H1 (cell line): ENCODE data around the gene SKA3. TPM values are rescaled to one million over a fixed set of nuclear protein-coding genes. Genes with fewer than 3 reads are reported as not detected.
A peak's percentile ranks its signal among the peaks of the same experiment; 100 is the strongest.

ENCODE experiments used
- CTCF ChIA-PET: fragments of 300-600 bp; sonication (Branson Sonifier 250); formaldehyde crosslinking; loops from one replicate; lab custom pipeline; 2021; ENCODE audit not compliant: partially characterized antibody; lab: Charles Lee
- POLR2A ChIA-PET: fragments of 300-600 bp; sonication (Branson Sonifier 250); formaldehyde crosslinking; loops from one replicate; lab custom pipeline; 2021; ENCODE audit warnings: inconsistent platforms; ENCODE audit not compliant: partially characterized antibody; lab: Charles Lee
- DNase-seq, 2 experiments: peaks; one replicate each; pipeline versions ENCODE4 v3.0.0 to v3.0.0-alpha.2; 2010 to 2022; ENCODE audit warnings: low spot score in 2 of 2, low read depth in 1 of 2, mixed read lengths in 1 of 2
- FAIRE-seq: peaks from 2 replicates; lab custom pipeline; 2011; peaks lifted over from hg19 to GRCh38; lab: Jason Lieb, UNC
- H2AFZ ChIP-seq: 2 replicates; pipeline ENCODE4 v1.8.1; 2012; ENCODE audit warnings: low read length, inconsistent platforms
- H2AK5ac ChIP-seq: 2 replicates; pipeline ENCODE4 v1.6.1; 2013; ENCODE audit warnings: low read depth, low read length
- H2BK120ac ChIP-seq: replicated peaks from 2 replicates; pipeline ENCODE3; 2013; ENCODE audit warnings: low read depth, low read length, inconsistent platforms
- H2BK12ac ChIP-seq: 2 replicates; pipeline ENCODE4 v1.6.1; 2013; ENCODE audit warnings: low read depth, low read length
- H2BK15ac ChIP-seq: 2 replicates; pipeline ENCODE4 v1.6.1; 2013; ENCODE audit warnings: low read length
- H2BK20ac ChIP-seq: 2 replicates; pipeline ENCODE4 v1.6.1; 2013; ENCODE audit warnings: low read length
- H2BK5ac ChIP-seq: 2 replicates; pipeline ENCODE4 v1.6.1; 2013; ENCODE audit warnings: low read depth, low read length
- H3K14ac ChIP-seq: 2 replicates; pipeline ENCODE4 v1.6.1; 2013; ENCODE audit warnings: inconsistent platforms; ENCODE audit not compliant: insufficient read length
- H3K18ac ChIP-seq: 2 replicates; pipeline ENCODE4 v1.6.1; 2013; ENCODE audit warnings: low read length; ENCODE audit errors: extremely low read depth
- H3K23ac ChIP-seq: 2 replicates; pipeline ENCODE4 v1.6.1; 2013; ENCODE audit warnings: inconsistent platforms; ENCODE audit not compliant: insufficient read length
- H3K23me2 ChIP-seq: 2 replicates; pipeline ENCODE4 v1.6.1; 2013; ENCODE audit warnings: low read depth, low read length
- H3K27ac ChIP-seq: 2 replicates; pipeline ENCODE4 v1.6.1; 2011; ENCODE audit warnings: low read depth, low read length, inconsistent platforms
- H3K27me3 ChIP-seq, 4 experiments: replicated peaks in 1 of 4; 1 replicate in 1 of 4; 2 replicates in 3 of 4; pipeline versions ENCODE4 v1.6.1 to v1.8.1; 2011 to 2013; ENCODE audit warnings: low read length in 3 of 4, mild to moderate bottlenecking in 3 of 4, inconsistent platforms in 2 of 4, mixed read lengths in 2 of 4, moderate library complexity in 1 of 4; ENCODE audit not compliant: control insufficient read depth in 3 of 4, insufficient read depth in 3 of 4; ENCODE audit errors: extremely low read depth in 1 of 4
- H3K36me3 ChIP-seq, 4 experiments: 2 replicates each; pipeline versions ENCODE4 v1.6.1 to v1.8.1; 2011 to 2013; ENCODE audit warnings: mild to moderate bottlenecking in 4 of 4, low read length in 3 of 4, moderate library complexity in 2 of 4, control low read depth in 1 of 4, inconsistent platforms in 1 of 4; ENCODE audit not compliant: insufficient read depth in 4 of 4, control insufficient read depth in 2 of 4
- H3K4ac ChIP-seq: replicated peaks from 2 replicates; pipeline ENCODE3; 2013; ENCODE audit warnings: low read length, low read depth, mixed read lengths, inconsistent platforms; ENCODE audit not compliant: insufficient read length
- H3K4me1 ChIP-seq, 4 experiments: replicated peaks in 1 of 4; 1 replicate in 1 of 4; 2 replicates in 3 of 4; pipeline versions ENCODE4 v1.6.1 to v1.8.1; 2011 to 2013; ENCODE audit warnings: low read length in 3 of 4, inconsistent platforms in 2 of 4, mixed read lengths in 1 of 4; ENCODE audit not compliant: insufficient read depth in 4 of 4, control insufficient read depth in 3 of 4
- H3K4me2 ChIP-seq, 2 experiments: 2 replicates each; pipeline versions ENCODE4 v1.6.1 to v1.8.1; 2011 to 2013; ENCODE audit warnings: low read depth in 2 of 2, low read length in 2 of 2, control low read depth in 1 of 2, inconsistent platforms in 1 of 2, mild to moderate bottlenecking in 1 of 2; ENCODE audit not compliant: insufficient read depth in 1 of 2
- H3K4me3 ChIP-seq, 4 experiments: fragments of 200-600, 300-600 bp in 1 of 4; sonication (generic), shearing (Covaris generic), sonication (Bioruptor Twin) in 1 of 4; 2 replicates each; pipeline versions ENCODE4 v1.5.1 to v1.8.1; 2011 to 2016; ENCODE audit warnings: low read length in 4 of 4, low read depth in 3 of 4, control low read depth in 2 of 4, inconsistent platforms in 2 of 4, mild to moderate bottlenecking in 2 of 4, mixed read lengths in 1 of 4, moderate library complexity in 1 of 4; ENCODE audit not compliant: insufficient read depth in 2 of 4; ENCODE audit errors: extremely low read depth in 1 of 4
- H3K56ac ChIP-seq: replicated peaks from 2 replicates; pipeline ENCODE3; 2013; ENCODE audit warnings: low read depth, mild to moderate bottlenecking, mixed read lengths, low read length, inconsistent platforms; ENCODE audit not compliant: insufficient read length
- H3K79me1 ChIP-seq: 2 replicates; pipeline ENCODE4 v1.6.1; 2013; ENCODE audit warnings: low read depth, low read length, control low read depth
- H3K79me2 ChIP-seq, 2 experiments: 2 replicates each; pipeline versions ENCODE4 v1.6.1 to v1.8.1; 2012 to 2013; ENCODE audit warnings: low read length in 2 of 2, mild to moderate bottlenecking in 2 of 2, inconsistent platforms in 1 of 2; ENCODE audit not compliant: insufficient read depth in 2 of 2, control insufficient read depth in 1 of 2
- H3K9ac ChIP-seq, 4 experiments: replicated peaks in 1 of 4; 1 replicate in 1 of 4; 2 replicates in 3 of 4; pipeline versions ENCODE4 v1.6.1 to v1.8.1; 2011 to 2013; ENCODE audit warnings: low read depth in 3 of 4, low read length in 3 of 4, control low read depth in 2 of 4, mild to moderate bottlenecking in 2 of 4, moderate library complexity in 2 of 4, inconsistent platforms in 1 of 4; ENCODE audit errors: extremely low read depth in 1 of 4
- H3K9me3 ChIP-seq, 2 experiments: 2 replicates each; pipeline versions ENCODE4 v1.6.1 to v1.8.1; 2012 to 2013; ENCODE audit warnings: mild to moderate bottlenecking in 2 of 2, moderate library complexity in 2 of 2, control low read depth in 1 of 2, inconsistent platforms in 1 of 2, low read depth in 1 of 2, low read length in 1 of 2, mixed read lengths in 1 of 2; ENCODE audit not compliant: insufficient read depth in 2 of 2
- H4K20me1 ChIP-seq, 2 experiments: replicated peaks in 1 of 2; 2 replicates each; pipeline versions ENCODE3 to v1.8.1; 2011 to 2013; ENCODE audit warnings: inconsistent platforms in 2 of 2, low read length in 2 of 2, mild to moderate bottlenecking in 1 of 2; ENCODE audit not compliant: insufficient read depth in 2 of 2, control insufficient read depth in 1 of 2
- H4K5ac ChIP-seq: 2 replicates; pipeline ENCODE4 v1.6.1; 2013; ENCODE audit warnings: low read length, low read depth, mixed read lengths, inconsistent platforms; ENCODE audit not compliant: insufficient read length
- H4K8ac ChIP-seq: 2 replicates; pipeline ENCODE4 v1.8.0; 2013; ENCODE audit warnings: mild to moderate bottlenecking, moderate library complexity, low read length, inconsistent platforms; ENCODE audit not compliant: insufficient read depth; ENCODE audit errors: extremely low read depth
- H4K91ac ChIP-seq: replicated peaks from 2 replicates; pipeline ENCODE3; 2013; ENCODE audit warnings: low read length, mixed read lengths, inconsistent platforms; ENCODE audit not compliant: insufficient read length
- CREB1 ChIP-seq: IDR thresholded peaks from 2 replicates; pipeline ENCODE4 v1.6.1; 2012; ENCODE audit warnings: inconsistent platforms
- JUN ChIP-seq: IDR thresholded peaks from 2 replicates; pipeline ENCODE4 v1.6.1; 2011; ENCODE audit warnings: low read depth, mild to moderate bottlenecking, improper control_type of control experiment, low read length
- WGBS, 2 experiments: shearing (Covaris generic) in 1 of 2; methylation state at CpG; one replicate each; pipeline versions ENCODE4 v1.1.6 to v1.1.7; 2013 to 2015; ENCODE audit warnings: low lambda C conversion rate in 2 of 2, mixed read lengths in 2 of 2, inconsistent platforms in 1 of 2, low coverage in 1 of 2, missing lambda C conversion rate in 1 of 2; ENCODE audit not compliant: insufficient replicate concordance in 2 of 2, insufficient coverage in 1 of 2, insufficient read length in 1 of 2; ENCODE audit errors: extremely low coverage in 1 of 2, missing lambda C conversion rate in 1 of 2; 5-methylcytosine and 5-hydroxymethylcytosine counted together
- polyA plus RNA-seq, 7 experiments: library from polyadenylated mRNA; depleted of rRNA in 3 of 7; stranded (reverse) in 5 of 7; unstranded in 2 of 7; fragments of >200 nt in 5 of 7; fragments of 200-250 nt in 2 of 7; gene quantifications; 1 replicate in 5 of 7; 2 replicates in 1 of 7; 4 replicates in 1 of 7; pipeline versions ENCODE4 v1.2.1 to v1.2.3, GENCODE V29; 2011 to 2013; ENCODE audit warnings: missing spikeins in 2 of 7, mixed read lengths in 2 of 7
- total RNA-seq: library from RNA; stranded (reverse); fragmentation: NEBNext Ultra II Directional; extraction: Animal tissue kit (Norgen Biotek cat#: 25700); gene quantifications from 2 replicates; pipeline ENCODE4 v1.2.1, GENCODE V29; 2021

Gene SKA3
- total and polyA plus RNA-seq, 2 of the 8 experiments (the other 6 are each of a cell fraction or from before 2014, with no cell fraction given) = 32.3 to 63.7 TPM

GRCh38 chr13:21216332-21216731, 40.0 kb upstream of the SKA3 start:
- H3K23ac ChIP-seq = no peak overlapping the region
- H3K36me3 ChIP-seq = no peaks in the 10 kb centered on the region
- H2BK120ac ChIP-seq = no peak overlapping the region
- ChIA-PET CTCF (no interaction called here), POLR2A (no interaction called here)
- no peaks in the 10 kb centered on the region for H4K20me1 ChIP-seq
- no peak for DNase-seq
- peaks cover 9 to 12% of the 10 kb centered on the region in 2 experiments for H3K9me3 ChIP-seq
- no peak overlapping the region for H3K4ac ChIP-seq
- no peak overlapping the region for H4K91ac ChIP-seq
- no peaks in the 10 kb centered on the region for H3K79me1 ChIP-seq
- no peak overlapping the region for H2BK15ac ChIP-seq
- H3K79me2 ChIP-seq = no peaks in the 10 kb centered on the region
- H3K4me1 ChIP-seq = no peaks in the 10 kb centered on the region
- H2AFZ ChIP-seq = peak overlapping the region; percentile 80; the same call in 1 of the 2 replicates
- no peak overlapping the region for H3K4me3 ChIP-seq
- FAIRE-seq = no peak
- H3K18ac ChIP-seq = no peak overlapping the region
- H3K56ac ChIP-seq = no peak overlapping the region
- H2BK12ac ChIP-seq = no peak overlapping the region
- 77% methylated on average over 13 of the region's 13 CpGs; no CpG with 5 or more reads in 1 of the 2 experiments for WGBS, 2 experiments
- no peak overlapping the region for H2AK5ac ChIP-seq
- peak overlapping the region; percentile 35; the same call in 1 of the 2 replicates for H4K8ac ChIP-seq
- no peak overlapping the region for H3K27ac ChIP-seq
- H4K5ac ChIP-seq = no peak overlapping the region
- H2BK20ac ChIP-seq = no peak overlapping the region
- H3K9ac ChIP-seq = no peak overlapping the region
- H3K23me2 ChIP-seq = no peaks in the 10 kb centered on the region
- H3K14ac ChIP-seq = no peak overlapping the region
- H3K4me2 ChIP-seq = no peak overlapping the region
- H2BK5ac ChIP-seq = no peak overlapping the region
- H3K27me3 ChIP-seq = no peaks in the 10 kb centered on the region
- TF ChIP-seq CREB1 = no peak
- TF ChIP-seq JUN = no peak
